ENCODE measurements around the gene PGD.

Gene PGD

DNA sequence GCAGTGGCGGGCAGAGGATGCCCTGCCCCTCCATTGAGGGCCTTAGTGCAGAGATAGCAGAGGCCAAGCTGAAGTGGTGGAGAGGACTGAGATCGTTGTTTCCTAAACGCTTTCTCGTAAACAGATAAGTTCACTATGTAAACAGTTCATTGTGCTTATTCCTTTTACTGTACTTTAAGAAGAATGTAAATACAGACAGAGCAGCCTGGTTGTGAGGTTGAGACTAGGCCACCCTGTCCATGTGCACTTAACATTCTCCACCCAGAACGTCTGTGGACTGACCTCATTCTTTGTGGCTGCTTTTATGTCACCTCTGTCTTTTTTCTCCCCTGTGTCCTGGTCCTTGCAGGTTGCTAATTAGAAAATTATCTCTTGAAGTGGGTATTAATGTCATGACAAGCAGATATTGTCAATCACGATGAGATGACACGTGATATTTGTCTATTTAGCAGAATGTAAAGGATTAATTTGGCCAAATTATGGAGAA lies 39.9 kb downstream of the PGD start:
- H3K79me2 ChIP-seq (ENCODE audit: low read length): no peaks in the 10 kb centered on the region
- no peak for TF ChIP-seq EZH2phosphoT487 (IDR thresholded peaks at IDR 0.05; ENCODE audit: low read depth)
- TF ChIP-seq, protein P1, sequence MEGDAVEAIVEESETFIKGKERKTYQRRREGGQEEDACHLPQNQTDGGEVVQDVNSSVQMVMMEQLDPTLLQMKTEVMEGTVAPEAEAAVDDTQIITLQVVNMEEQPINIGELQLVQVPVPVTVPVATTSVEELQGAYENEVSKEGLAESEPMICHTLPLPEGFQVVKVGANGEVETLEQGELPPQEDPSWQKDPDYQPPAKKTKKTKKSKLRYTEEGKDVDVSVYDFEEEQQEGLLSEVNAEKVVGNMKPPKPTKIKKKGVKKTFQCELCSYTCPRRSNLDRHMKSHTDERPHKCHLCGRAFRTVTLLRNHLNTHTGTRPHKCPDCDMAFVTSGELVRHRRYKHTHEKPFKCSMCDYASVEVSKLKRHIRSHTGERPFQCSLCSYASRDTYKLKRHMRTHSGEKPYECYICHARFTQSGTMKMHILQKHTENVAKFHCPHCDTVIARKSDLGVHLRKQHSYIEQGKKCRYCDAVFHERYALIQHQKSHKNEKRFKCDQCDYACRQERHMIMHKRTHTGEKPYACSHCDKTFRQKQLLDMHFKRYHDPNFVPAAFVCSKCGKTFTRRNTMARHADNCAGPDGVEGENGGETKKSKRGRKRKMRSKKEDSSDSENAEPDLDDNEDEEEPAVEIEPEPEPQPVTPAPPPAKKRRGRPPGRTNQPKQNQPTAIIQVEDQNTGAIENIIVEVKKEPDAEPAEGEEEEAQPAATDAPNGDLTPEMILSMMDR (IDR thresholded peaks at IDR 0.05; ENCODE audit: low read depth, low read length): no peak
- no peaks in the 10 kb centered on the region for H3K36me3 ChIP-seq (replicated peaks; ENCODE audit: low read depth, low read length)
- H3K9me3 ChIP-seq (ENCODE audit: insufficient read depth, low read length): no peaks in the 10 kb centered on the region
- H3K4me2 ChIP-seq (ENCODE audit: low read length): no peak overlapping the region
- no peak overlapping the region for H3K9ac ChIP-seq (ENCODE audit: low read length)
- H3K4me1 ChIP-seq (ENCODE audit: low read length): peaks cover 7% of the 10 kb centered on the region
- H3K4me3 ChIP-seq (ENCODE audit: low read length): no peak overlapping the region
- H4K20me1 ChIP-seq (ENCODE audit: insufficient read depth, low read length): no peaks in the 10 kb centered on the region
- no peaks in the 10 kb centered on the region for H3K27me3 ChIP-seq (ENCODE audit: low read depth, low read length)
- H2AFZ ChIP-seq (ENCODE audit: low read depth, low read length): no peak overlapping the region
- H3K27ac ChIP-seq (ENCODE audit: low read length): no peak overlapping the region

DNA sequence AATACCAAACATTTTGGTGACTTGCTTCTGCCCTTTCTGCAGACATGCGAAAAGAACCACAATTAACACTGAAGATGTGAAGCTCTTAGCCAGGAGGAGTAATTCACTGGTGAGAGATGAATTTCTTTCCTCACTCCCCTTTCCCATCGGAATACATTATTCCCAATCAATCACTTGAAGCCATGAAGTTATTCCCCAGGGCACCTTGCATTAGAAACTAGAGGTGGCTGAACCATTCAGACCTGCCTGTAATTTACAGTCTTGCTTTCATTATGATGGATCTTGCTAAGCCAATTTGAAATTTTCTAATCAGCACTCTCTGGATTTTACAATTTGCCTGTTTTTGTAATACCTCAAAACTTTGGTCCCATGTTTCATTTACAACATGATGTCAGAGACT lies 41.4 kb downstream of the PGD start:
- H3K4me1 ChIP-seq (ENCODE audit: low read length): peaks cover 4% of the 10 kb centered on the region
- no peak overlapping the region for H2AFZ ChIP-seq (ENCODE audit: low read depth, low read length)
- no peaks in the 10 kb centered on the region for H3K9me3 ChIP-seq (ENCODE audit: insufficient read depth, low read length)
- no peak overlapping the region for H3K27ac ChIP-seq (ENCODE audit: low read length)
- no peak overlapping the region for H3K4me2 ChIP-seq (ENCODE audit: low read length)
- H3K27me3 ChIP-seq (ENCODE audit: low read depth, low read length): no peaks in the 10 kb centered on the region
- H4K20me1 ChIP-seq (ENCODE audit: insufficient read depth, low read length): no peaks in the 10 kb centered on the region
- no peaks in the 10 kb centered on the region for H3K79me2 ChIP-seq (ENCODE audit: low read length)
- no peak overlapping the region for H3K4me3 ChIP-seq (ENCODE audit: low read length)
- no peak overlapping the region for H3K9ac ChIP-seq (ENCODE audit: low read length)
- no peaks in the 10 kb centered on the region for H3K36me3 ChIP-seq (replicated peaks; ENCODE audit: low read depth, low read length)
- TF ChIP-seq EZH2phosphoT487 (IDR thresholded peaks at IDR 0.05; ENCODE audit: low read depth): no peak
- TF ChIP-seq, protein P1 (IDR thresholded peaks at IDR 0.05; ENCODE audit: low read depth, low read length): no peak

DNA sequence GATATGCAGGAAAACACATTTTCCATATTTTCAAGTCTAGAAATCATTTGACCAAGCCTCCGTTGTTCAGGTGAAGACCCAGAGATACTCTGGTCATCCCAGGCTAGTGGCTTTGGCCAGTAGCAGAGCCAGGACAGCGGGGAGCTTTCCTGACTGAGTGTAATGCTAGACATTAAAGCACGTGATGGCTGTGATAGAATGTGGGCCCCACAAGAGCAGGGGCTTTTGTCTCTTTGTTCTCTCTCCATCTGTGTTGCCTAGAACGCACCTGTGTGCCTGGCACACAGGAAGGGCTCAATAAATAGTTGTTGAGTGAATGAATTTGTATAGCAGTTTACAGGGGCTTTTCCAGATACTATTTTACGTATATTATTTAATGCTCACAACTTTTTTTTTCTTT lies 41.9 kb downstream of the PGD start:
- no peaks in the 10 kb centered on the region for H3K27me3 ChIP-seq (ENCODE audit: low read depth, low read length)
- no peaks in the 10 kb centered on the region for H3K36me3 ChIP-seq (replicated peaks; ENCODE audit: low read depth, low read length)
- TF ChIP-seq EZH2phosphoT487 (IDR thresholded peaks at IDR 0.05; ENCODE audit: low read depth): no peak
- TF ChIP-seq, protein P1 (IDR thresholded peaks at IDR 0.05; ENCODE audit: low read depth, low read length): no peak
- peaks cover 4% of the 10 kb centered on the region for H3K4me1 ChIP-seq (ENCODE audit: low read length)
- H3K4me2 ChIP-seq (ENCODE audit: low read length): no peak overlapping the region
- H4K20me1 ChIP-seq (ENCODE audit: insufficient read depth, low read length): no peaks in the 10 kb centered on the region
- no peak overlapping the region for H3K27ac ChIP-seq (ENCODE audit: low read length)
- H3K4me3 ChIP-seq (ENCODE audit: low read length): no peak overlapping the region
- H3K79me2 ChIP-seq (ENCODE audit: low read length): no peaks in the 10 kb centered on the region
- H2AFZ ChIP-seq (ENCODE audit: low read depth, low read length): no peak overlapping the region
- no peak overlapping the region for H3K9ac ChIP-seq (ENCODE audit: low read length)
- H3K9me3 ChIP-seq (ENCODE audit: insufficient read depth, low read length): no peaks in the 10 kb centered on the region

DNA sequence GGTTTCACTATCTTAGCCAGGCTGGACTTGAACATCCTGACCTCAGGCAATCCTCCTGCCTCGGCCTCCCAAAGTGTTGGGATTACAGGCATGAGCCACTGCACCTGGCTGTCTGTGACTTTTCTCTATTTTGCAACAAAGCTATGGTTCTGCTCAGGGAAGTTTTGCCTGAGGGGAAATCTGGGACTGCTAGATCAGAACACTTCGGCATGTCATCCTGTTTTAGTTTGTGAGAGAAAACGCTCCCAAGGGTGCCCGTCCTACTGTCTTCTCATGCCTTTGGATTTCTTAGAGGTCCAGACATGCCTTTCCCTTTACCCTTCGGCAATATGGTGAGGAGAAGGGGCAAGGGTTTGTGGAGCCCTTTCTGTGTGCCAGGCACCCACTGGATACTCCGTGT lies 45.4 kb downstream of the PGD start:
- H3K4me2 ChIP-seq (ENCODE audit: low read length): no peak overlapping the region
- no peak overlapping the region for H3K9ac ChIP-seq (ENCODE audit: low read length)
- H3K4me1 ChIP-seq (ENCODE audit: low read length): peaks cover 4% of the 10 kb centered on the region
- TF ChIP-seq, protein P1 (IDR thresholded peaks at IDR 0.05; ENCODE audit: low read depth, low read length): no peak
- no peak for TF ChIP-seq EZH2phosphoT487 (IDR thresholded peaks at IDR 0.05; ENCODE audit: low read depth)
- H3K79me2 ChIP-seq (ENCODE audit: low read length): no peaks in the 10 kb centered on the region
- no peak overlapping the region for H3K27ac ChIP-seq (ENCODE audit: low read length)
- H3K36me3 ChIP-seq (replicated peaks; ENCODE audit: low read depth, low read length): no peaks in the 10 kb centered on the region
- no peaks in the 10 kb centered on the region for H3K27me3 ChIP-seq (ENCODE audit: low read depth, low read length)
- no peak overlapping the region for H2AFZ ChIP-seq (ENCODE audit: low read depth, low read length)
- no peaks in the 10 kb centered on the region for H4K20me1 ChIP-seq (ENCODE audit: insufficient read depth, low read length)
- no peaks in the 10 kb centered on the region for H3K9me3 ChIP-seq (ENCODE audit: insufficient read depth, low read length)
- H3K4me3 ChIP-seq (ENCODE audit: low read length): no peak overlapping the region

Data from OCI-LY3 (cell line).